G401 (cell line): ENCODE data around the gene STUM. TPM values are rescaled to one million over a fixed set of nuclear protein-coding genes. Genes with fewer than 3 reads are reported as not detected.
A peak's percentile ranks its signal among the peaks of the same experiment; 100 is the strongest.
"Not testable (repeated sequence)": the region's sequence is repeated elsewhere in the genome, so short reads cannot be mapped to it uniquely, and the experiment has no call there.

ENCODE experiments used
- DNase-seq: peaks from one replicate; pipeline ENCODE4 v3.0.0-alpha.2; 2015; ENCODE audit warnings: low spot score
- in situ Hi-C: cut with HindIII; loops from 2 replicates; pipeline ENCODE4 v1.10.0; 2016; ENCODE audit warnings: low sequenced_read_pairs, mixed read lengths
- total RNA-seq: library from RNA; depleted of rRNA; stranded (reverse); fragments of >200 nt; shearing (Covaris generic); gene quantifications from 2 replicates; pipeline ENCODE4 v1.2.3, GENCODE V29; 2014

The STUM gene
- total RNA-seq, 1 experiment from 2014 or later, result not detected

GRCh38 chr1:226608699-226609505 lies 60.3 kb downstream of the STUM start:
- in situ Hi-C loops, result loop anchor here (10.0 kb wide), 1 partner anchor 64 kb away; the partner anchor contains the start of gene STUM
- DNase-seq, result peak; percentile 67

GRCh38 chr1:226609836-226610455 lies 61.4 kb downstream of the STUM start:
- no peak for DNase-seq
- in situ Hi-C loops, result loop anchor here (10.0 kb wide), 1 partner anchor 65 kb away; the partner anchor contains the start of gene STUM

GRCh38 chr1:226610671-226611070 lies 62.1 kb downstream of the STUM start:
- DNase-seq, result no peak
- in situ Hi-C loops, result no loop called here

GRCh38 chr1:226611301-226611700 lies 62.7 kb downstream of the STUM start:
- DNase-seq, result no peak
- in situ Hi-C loops, result no loop called here

GRCh38 chr1:226611980-226612379 lies 63.4 kb downstream of the STUM start:
- in situ Hi-C loops, DNase-seq: not testable (repeated sequence)

- in situ Hi-C loops, result no loop called here
- no peak for DNase-seq
Observed at GRCh38 chr1:226615876-226616275, 67.3 kb downstream of the STUM start.

GRCh38 chr1:226616636-226617035 lies 68.1 kb downstream of the STUM start:
- no peak for DNase-seq
- in situ Hi-C loops, result no loop called here

- in situ Hi-C loops, result no loop called here
- DNase-seq, result no peak
Observed at GRCh38 chr1:226617109-226617508, 68.5 kb downstream of the STUM start.

- DNase-seq, in situ Hi-C loops: not testable (repeated sequence)
Observed at GRCh38 chr1:226617719-226618118, 69.2 kb downstream of the STUM start.

GRCh38 chr1:226618380-226618779 lies 69.8 kb downstream of the STUM start:
- in situ Hi-C loops, result no loop called here
- no peak for DNase-seq

- in situ Hi-C loops, result no loop called here
- DNase-seq, result no peak
Observed at GRCh38 chr1:226619031-226619430, 70.5 kb downstream of the STUM start.

GRCh38 chr1:226622012-226622411 lies 73.4 kb downstream of the STUM start:
- DNase-seq, result no peak
- in situ Hi-C loops, result no loop called here

GRCh38 chr1:226624526-226624925 lies 76.0 kb downstream of the STUM start:
- in situ Hi-C loops, result no loop called here
- DNase-seq, result no peak

GRCh38 chr1:226625326-226625725 lies 76.8 kb downstream of the STUM start:
- in situ Hi-C loops, result no loop called here
- DNase-seq, result no peak

GRCh38 chr1:226625832-226626576 lies 77.4 kb downstream of the STUM start:
- in situ Hi-C loops, result no loop called here
- no peak for DNase-seq

GRCh38 chr1:226626577-226626956 lies 78.0 kb downstream of the STUM start:
- in situ Hi-C loops, result no loop called here
- DNase-seq, result peak; percentile 73

GRCh38 chr1:226627050-226627755 lies 78.6 kb downstream of the STUM start:
- DNase-seq, result no peak
- in situ Hi-C loops, result no loop called here

GRCh38 chr1:226627924-226628611 lies 79.5 kb downstream of the STUM start:
- in situ Hi-C loops, result no loop called here
- no peak for DNase-seq

- in situ Hi-C loops, result no loop called here
- no peak for DNase-seq
Observed at GRCh38 chr1:226628612-226629155, 80.1 kb downstream of the STUM start.
